Activated T-helper 2 cell treated with anti-CD3 and anti-CD28 coated beads, Interferon-gamma antibody, Interleukin-2, Interleukin-4, amounts not matched to agents 10 μg/mL and 5 μg/mL and 100 μg/mL, durations not matched to agents 14 hours and 24 hours and 36 hours (primary cell): ENCODE measurements around the gene METTL6. TPM values are rescaled to one million over a fixed set of nuclear protein-coding genes. Genes with fewer than 3 reads are reported as not detected.
"Not testable (repeated sequence)": the region's sequence is repeated elsewhere in the genome, so short reads cannot be mapped to it uniquely, and the experiment has no call there.

ENCODE experiments used
- DNase-seq: peaks from one replicate; pipeline ENCODE4 v3.0.0; 2021; ENCODE audit warnings: low spot score
- H3K27ac Mint-ChIP-seq: one replicate; pipeline ENCODE4 v1.8.0; 2021; ENCODE audit warnings: mixed read lengths
- H3K27me3 Mint-ChIP-seq: one replicate; pipeline ENCODE4 v1.8.0; 2021; ENCODE audit warnings: low read depth, mixed read lengths
- H3K36me3 Mint-ChIP-seq: one replicate; pipeline ENCODE4 v1.8.0; 2021; ENCODE audit warnings: low read depth, mixed read lengths
- H3K4me1 Mint-ChIP-seq: one replicate; pipeline ENCODE4 v1.8.0; 2021; ENCODE audit warnings: low read depth, mixed read lengths
- H3K4me3 Mint-ChIP-seq: one replicate; pipeline ENCODE4 v1.8.0; 2021; ENCODE audit warnings: low read depth, mild to moderate bottlenecking, moderate library complexity, mixed read lengths
- H3K9me3 Mint-ChIP-seq: one replicate; pipeline ENCODE4 v1.8.0; 2021; ENCODE audit warnings: mixed read lengths
- intact Hi-C: fragments of 100-400 bp; cut with micrococcal nuclease; formaldehyde crosslinking; loops from one replicate; pipeline ENCODE4 v1.15.1; 2023
- total RNA-seq: library from RNA; stranded (reverse); gene quantifications from 2 replicates; pipeline ENCODE4 v1.2.3, GENCODE V29; 2022

METTL6 gene
- total RNA-seq, 1 donor from 2014 or later = 16.1 TPM

DNA sequence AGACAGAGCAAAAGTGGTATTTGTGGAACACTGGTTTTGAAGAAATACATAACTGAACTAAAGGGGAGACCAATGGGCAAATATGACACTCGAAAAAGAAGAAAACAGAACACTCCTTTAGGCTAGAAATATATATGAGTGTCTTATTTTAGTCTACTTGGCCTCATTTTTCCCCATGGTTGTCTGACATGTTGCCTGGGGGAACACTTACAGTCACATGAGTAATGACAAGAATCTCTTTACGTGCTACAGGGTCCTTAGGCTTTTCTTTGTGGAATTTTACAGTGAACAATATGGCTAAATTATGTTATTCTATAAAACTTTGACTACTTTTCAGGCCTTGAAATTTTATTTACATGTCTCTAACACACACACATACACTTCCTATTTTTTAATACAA, 17.6 kb downstream of the METTL6 start:
- no peak for DNase-seq
- Mint-ChIP-seq H3K4me1 (no peaks in the 10 kb centered on the region), H3K9me3 (no peaks in the 10 kb centered on the region), H3K27me3 (no peaks in the 10 kb centered on the region), H3K4me3 (no peak overlapping the region), H3K36me3 (peaks cover 35% of the 10 kb centered on the region), H3K27ac (no peak overlapping the region)
- intact Hi-C loops = loop anchor here (5.0 kb wide), 1 partner anchor 302 kb away; no protein-coding TSS in a partner anchor

DNA sequence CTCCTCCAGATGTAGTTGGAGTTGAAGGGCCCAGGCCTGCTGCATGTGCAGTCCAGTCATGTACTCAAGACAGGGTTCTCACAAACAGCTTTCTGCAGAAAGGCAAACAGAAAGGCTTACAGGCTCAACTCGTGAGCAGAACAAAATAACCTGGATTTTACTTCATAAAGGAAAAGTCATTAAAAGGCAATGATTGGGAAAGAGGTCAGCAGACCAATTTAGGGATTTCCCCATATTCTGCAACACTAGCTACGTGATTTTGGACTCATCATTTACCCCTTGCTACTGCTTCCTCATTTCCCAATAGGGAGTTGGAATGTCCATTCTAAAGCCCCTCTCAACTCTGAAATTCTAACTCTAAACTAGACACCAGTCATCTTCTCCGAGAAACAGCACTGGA, 18.1 kb downstream of the METTL6 start:
- no peak overlapping the region for H3K27ac Mint-ChIP-seq
- H3K27me3 Mint-ChIP-seq = no peaks in the 10 kb centered on the region
- H3K36me3 Mint-ChIP-seq = peaks cover 30% of the 10 kb centered on the region
- no peaks in the 10 kb centered on the region for H3K9me3 Mint-ChIP-seq
- DNase-seq = no peak
- no peak overlapping the region for H3K4me3 Mint-ChIP-seq
- H3K4me1 Mint-ChIP-seq = no peaks in the 10 kb centered on the region
- intact Hi-C loops = loop anchor here (5.0 kb wide), 1 partner anchor 302 kb away; no protein-coding TSS in a partner anchor

DNA sequence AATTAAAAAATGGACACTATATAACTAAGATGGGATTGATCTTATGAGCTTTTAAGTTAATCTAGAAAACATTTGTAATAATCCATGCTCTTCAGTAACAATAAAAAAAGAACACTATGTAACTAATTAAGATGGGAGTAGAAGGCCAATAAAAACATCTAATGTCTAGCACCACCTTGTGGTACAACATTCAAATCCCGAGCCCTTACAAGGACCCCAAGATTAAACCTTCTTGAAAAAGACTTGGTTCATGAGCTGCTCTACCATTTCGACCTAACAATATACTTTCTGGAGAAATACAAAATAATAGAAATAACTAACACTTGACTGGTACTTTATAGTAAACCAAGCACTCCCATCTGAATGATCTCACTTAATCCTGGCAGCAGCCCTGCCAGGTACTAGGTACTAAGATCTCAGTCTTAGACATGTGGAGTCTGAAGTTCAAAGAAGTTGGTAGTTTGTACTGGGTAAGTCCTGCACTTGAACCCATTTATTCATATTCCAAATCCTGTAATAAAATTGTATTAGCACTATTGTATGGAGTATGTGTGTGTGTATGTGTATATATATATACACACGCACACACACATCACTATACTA, 21.8 kb downstream of the METTL6 start:
- no peak for DNase-seq
- H3K4me1 Mint-ChIP-seq = peaks cover 5% of the 10 kb centered on the region
- no peak overlapping the region for H3K27ac Mint-ChIP-seq
- H3K4me3 Mint-ChIP-seq = no peak overlapping the region
- intact Hi-C loops = loop anchor here (1.0 to 5.0 kb wide), 4 partner anchors 27 to 298 kb away; no protein-coding TSS in a partner anchor
- H3K27me3 Mint-ChIP-seq = no peaks in the 10 kb centered on the region
- H3K36me3 Mint-ChIP-seq = peaks cover 6% of the 10 kb centered on the region
- no peaks in the 10 kb centered on the region for H3K9me3 Mint-ChIP-seq

DNA sequence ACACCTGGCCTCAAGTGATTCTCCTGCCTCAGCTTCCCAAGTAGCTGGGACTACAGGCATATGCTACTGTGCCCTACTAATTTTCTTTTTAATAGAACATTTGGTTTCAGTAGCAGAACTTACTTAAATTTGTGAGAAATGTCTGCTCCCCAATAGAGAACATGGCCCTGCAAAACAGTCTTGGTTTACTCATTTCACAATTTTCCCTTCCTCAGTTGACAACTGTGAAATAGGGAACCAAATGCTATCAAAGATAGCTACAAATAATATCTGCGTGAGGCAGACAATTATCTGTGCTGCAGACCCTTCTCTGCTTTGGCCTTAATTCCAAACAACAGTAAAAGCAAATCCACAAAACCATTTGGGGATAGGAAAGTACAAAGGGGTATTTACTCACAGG, 22.6 kb downstream of the METTL6 start:
- no peak overlapping the region for H3K27ac Mint-ChIP-seq
- H3K4me1 Mint-ChIP-seq = peaks cover 13% of the 10 kb centered on the region
- H3K4me3 Mint-ChIP-seq = no peak overlapping the region
- H3K27me3 Mint-ChIP-seq = no peaks in the 10 kb centered on the region
- peaks cover 3% of the 10 kb centered on the region for H3K36me3 Mint-ChIP-seq
- no peak for DNase-seq
- H3K9me3 Mint-ChIP-seq = no peaks in the 10 kb centered on the region
- intact Hi-C loops = loop anchor here (1.0 to 5.0 kb wide), 4 partner anchors 26 to 297 kb away; no protein-coding TSS in a partner anchor

DNA sequence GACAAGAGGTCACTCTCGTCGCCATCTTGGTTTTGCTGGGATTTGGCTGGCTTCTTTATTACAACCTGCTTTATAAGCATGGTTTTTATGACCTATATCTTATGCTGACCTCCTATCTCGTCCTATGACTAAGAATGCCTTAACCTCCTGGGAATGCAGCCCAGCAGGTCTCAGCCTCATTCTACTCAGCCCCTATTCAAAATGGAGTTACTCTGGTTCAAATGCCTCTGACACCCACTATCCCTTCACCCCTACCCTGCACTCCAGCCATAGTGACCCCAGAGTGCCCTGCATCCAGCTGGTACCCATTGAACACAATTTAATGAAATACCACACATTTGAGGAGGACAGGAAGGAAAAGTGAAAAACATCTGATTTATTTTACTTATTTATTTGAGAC, 23.4 kb downstream of the METTL6 start:
- intact Hi-C loops = loop anchor here (2.0 kb wide), 1 partner anchor 25 kb away; no protein-coding TSS in a partner anchor
- no peaks in the 10 kb centered on the region for H3K27me3 Mint-ChIP-seq
- H3K9me3 Mint-ChIP-seq = no peaks in the 10 kb centered on the region
- peaks cover 19% of the 10 kb centered on the region for H3K4me1 Mint-ChIP-seq
- H3K27ac Mint-ChIP-seq = no peak overlapping the region
- no peak for DNase-seq
- H3K36me3 Mint-ChIP-seq = no peaks in the 10 kb centered on the region
- H3K4me3 Mint-ChIP-seq = no peak overlapping the region

DNA sequence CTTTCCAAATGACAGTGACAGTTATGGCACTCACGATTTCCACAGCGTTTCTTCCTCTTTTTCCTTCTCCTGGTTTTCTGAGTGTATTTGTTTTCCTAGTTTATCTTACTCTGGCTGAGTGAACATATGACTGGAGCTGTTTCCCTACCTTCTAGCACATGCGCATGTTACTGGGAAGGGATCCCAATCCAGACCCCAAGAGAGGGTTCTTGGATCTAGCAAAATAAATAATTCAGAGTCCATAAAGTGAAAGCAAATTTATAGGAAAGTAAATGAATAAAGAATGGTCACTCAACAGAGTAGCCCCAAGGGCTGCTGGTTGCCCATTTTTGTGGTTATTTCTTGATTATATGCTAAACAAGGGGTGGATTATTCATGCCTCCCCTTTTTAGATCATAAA, 23.8 kb downstream of the METTL6 start:
- no peaks in the 10 kb centered on the region for H3K36me3 Mint-ChIP-seq
- no peaks in the 10 kb centered on the region for H3K9me3 Mint-ChIP-seq
- peaks cover 19% of the 10 kb centered on the region for H3K4me1 Mint-ChIP-seq
- no peak for DNase-seq
- intact Hi-C loops = no loop called here
- H3K27ac Mint-ChIP-seq = no peak overlapping the region
- no peaks in the 10 kb centered on the region for H3K27me3 Mint-ChIP-seq
- no peak overlapping the region for H3K4me3 Mint-ChIP-seq

DNA sequence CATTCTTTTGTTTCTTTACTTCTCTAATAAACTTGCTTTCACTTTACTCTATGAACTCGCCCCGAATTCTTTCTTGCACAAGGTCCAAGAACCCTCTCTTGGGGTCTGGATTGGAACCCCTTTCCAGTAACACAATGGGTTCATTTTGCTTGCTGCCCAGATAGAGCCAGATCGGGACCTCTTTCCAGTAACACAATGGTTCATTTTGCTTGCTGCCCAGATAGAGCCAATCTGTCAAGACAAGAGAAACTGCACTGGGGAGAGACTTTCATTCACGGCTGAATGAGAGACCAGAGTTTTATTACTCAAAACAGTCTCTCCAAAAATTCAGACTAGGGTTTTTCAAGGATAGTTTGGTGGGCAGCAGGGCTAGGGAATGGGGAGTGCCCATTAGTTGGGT, 25.4 kb downstream of the METTL6 start:
- Mint-ChIP-seq H3K36me3 (peaks cover 2% of the 10 kb centered on the region), H3K4me1 (peaks cover 22% of the 10 kb centered on the region), H3K27me3 (no peaks in the 10 kb centered on the region), H3K4me3 (no peak overlapping the region), H3K27ac (no peak overlapping the region), H3K9me3 (no peaks in the 10 kb centered on the region)
- no peak for DNase-seq
- intact Hi-C loops = no loop called here

DNA sequence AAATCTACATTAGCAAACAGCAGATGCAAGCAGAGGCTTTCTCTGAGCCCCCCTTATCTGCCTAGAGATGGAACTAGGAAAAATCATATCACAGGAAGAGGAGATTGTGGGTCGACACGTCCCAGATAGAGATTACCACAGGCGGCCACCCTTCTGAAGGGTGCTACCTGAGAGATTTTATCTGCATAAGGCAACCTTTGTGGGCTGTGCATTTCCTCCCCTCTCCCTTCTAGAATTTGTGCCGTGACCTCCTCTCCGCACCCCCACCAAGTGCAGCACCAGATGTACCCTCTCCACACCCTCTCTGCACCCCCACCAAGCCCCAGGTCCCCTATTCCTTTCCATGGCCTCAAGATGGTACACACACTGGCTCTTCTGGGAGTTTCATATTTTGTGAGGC, 27.4 kb downstream of the METTL6 start:
- no peak overlapping the region for H3K27ac Mint-ChIP-seq

DNA sequence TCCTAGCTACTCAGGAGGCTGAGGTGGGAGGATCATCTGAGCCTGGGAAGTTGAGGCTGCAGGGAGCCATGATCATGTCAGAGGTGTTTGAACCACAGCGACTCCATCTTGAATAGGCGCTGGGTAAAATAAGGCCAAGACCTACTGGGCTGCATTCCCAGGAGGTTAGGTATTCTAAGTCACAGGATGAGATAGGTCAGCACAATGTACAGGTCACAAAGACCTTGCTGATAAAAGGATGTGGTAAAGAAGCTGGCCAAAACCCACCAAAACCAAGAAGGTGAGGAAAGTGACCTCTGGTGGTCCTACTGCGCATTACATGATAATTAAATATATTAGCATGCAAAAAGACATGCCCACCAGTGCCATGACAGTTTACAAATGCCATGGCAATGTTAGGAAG, 28.6 kb downstream of the METTL6 start:
- H3K4me3 Mint-ChIP-seq, DNase-seq, H3K27me3 Mint-ChIP-seq, H3K9me3 Mint-ChIP-seq, H3K27ac Mint-ChIP-seq, intact Hi-C loops, H3K36me3 Mint-ChIP-seq: not testable (repeated sequence)
- peaks cover 22% of the 10 kb centered on the region for H3K4me1 Mint-ChIP-seq

More for the DNA sequence above, 27.4 kb downstream of the METTL6 start:
- no peaks in the 10 kb centered on the region for H3K27me3 Mint-ChIP-seq
- no peaks in the 10 kb centered on the region for H3K9me3 Mint-ChIP-seq
- peaks cover 2% of the 10 kb centered on the region for H3K36me3 Mint-ChIP-seq
- intact Hi-C loops = no loop called here
- no peak for DNase-seq
- H3K4me1 Mint-ChIP-seq = peaks cover 22% of the 10 kb centered on the region
- H3K4me3 Mint-ChIP-seq = no peak overlapping the region

DNA sequence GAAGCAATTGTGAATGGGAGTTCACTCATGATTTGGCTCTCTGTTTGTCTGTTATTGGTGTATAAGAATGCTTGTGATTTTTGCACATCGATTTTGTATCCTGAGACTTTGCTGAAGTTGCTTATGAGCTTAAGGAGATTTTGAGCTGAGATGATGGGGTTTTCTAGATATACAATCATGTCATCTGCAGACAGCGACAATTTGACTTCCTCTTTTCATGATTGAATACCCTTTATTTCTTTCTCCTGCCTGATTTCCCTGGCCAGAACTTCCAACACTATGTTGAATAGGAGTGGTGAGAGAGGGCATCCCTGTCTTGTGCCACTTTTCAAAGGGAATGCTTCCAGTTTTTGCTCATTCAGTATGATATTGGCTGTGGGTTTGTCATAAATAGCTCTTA, 34.1 kb downstream of the METTL6 start:
- H3K4me3 Mint-ChIP-seq, H3K4me1 Mint-ChIP-seq, intact Hi-C loops: not testable (repeated sequence)

DNA sequence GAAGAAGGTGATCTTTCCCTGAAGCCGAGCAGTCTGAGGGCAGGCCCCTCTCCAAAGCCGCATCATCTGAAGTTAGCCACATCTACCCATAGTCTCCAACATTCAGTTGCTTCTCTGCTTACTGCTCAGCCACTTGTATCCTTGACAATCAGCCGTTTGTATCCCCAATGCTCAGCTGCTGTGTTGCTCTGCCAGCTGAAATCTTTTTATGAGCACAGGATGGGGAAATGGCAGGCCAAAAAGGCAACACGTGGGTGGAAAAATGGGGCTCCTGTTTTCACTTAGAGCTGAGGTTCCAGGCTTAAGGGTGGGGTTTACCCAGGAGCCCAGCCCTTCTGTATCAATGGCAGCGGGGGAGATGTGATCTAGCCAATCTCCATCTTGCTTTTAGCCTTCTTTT, 36.3 kb downstream of the METTL6 start:
- Mint-ChIP-seq H3K9me3 (no peaks in the 10 kb centered on the region), H3K27me3 (no peaks in the 10 kb centered on the region), H3K36me3 (no peaks in the 10 kb centered on the region), H3K4me1 (peaks cover 7% of the 10 kb centered on the region), H3K27ac (no peak overlapping the region), H3K4me3 (no peak overlapping the region)
- intact Hi-C loops = no loop called here
- DNase-seq = no peak

More for the DNA sequence above, 34.1 kb downstream of the METTL6 start:
- not testable (repeated sequence) for H3K36me3 Mint-ChIP-seq, H3K27me3 Mint-ChIP-seq, H3K9me3 Mint-ChIP-seq, H3K27ac Mint-ChIP-seq, DNase-seq

DNA sequence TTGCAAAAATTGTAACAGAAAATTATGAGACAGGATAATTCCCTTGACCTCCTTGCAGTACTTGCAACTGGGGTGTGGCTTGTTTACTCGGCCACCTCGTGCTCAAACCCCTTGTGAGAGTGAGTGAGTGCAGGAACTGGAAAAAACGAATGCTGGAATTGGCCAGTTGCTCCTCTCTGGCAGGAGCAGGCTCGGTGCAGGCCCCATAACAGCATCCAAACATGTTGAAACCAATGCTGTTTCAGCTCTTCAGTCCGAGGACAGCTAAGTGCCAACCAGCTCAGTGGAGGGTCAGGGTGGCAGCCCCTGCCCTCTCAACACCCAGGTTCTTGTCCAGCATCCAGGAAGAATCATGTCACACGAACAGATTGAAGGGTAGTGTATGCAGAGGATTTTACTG, 36.9 kb downstream of the METTL6 start:
- Mint-ChIP-seq H3K27me3 (no peaks in the 10 kb centered on the region), H3K36me3 (no peaks in the 10 kb centered on the region), H3K4me1 (peaks cover 7% of the 10 kb centered on the region), H3K27ac (no peak overlapping the region), H3K4me3 (no peak overlapping the region), H3K9me3 (no peaks in the 10 kb centered on the region)
- no peak for DNase-seq
- intact Hi-C loops = no loop called here

DNA sequence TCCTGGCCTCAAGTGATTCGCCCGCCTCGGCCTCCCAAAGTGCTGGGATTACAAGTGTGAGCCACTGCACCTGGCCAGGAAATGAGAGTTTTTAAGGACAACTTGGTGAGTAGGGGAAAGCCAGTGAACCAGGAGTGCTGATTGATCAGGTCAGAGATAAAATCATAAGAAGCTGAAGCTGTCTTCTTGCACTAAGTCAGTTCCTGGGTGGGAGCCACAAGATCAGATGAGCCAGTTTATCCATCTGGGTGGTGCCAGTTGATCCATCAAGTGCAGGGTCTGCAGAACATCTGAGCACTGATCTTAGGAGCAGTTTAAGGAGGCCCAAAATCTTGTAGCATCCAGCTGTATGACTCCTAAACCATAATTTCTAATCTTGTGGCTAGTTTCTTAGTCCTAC, 39.0 kb downstream of the METTL6 start:
- DNase-seq, intact Hi-C loops, H3K27ac Mint-ChIP-seq, H3K4me3 Mint-ChIP-seq, H3K4me1 Mint-ChIP-seq, H3K36me3 Mint-ChIP-seq, H3K27me3 Mint-ChIP-seq, H3K9me3 Mint-ChIP-seq: not testable (repeated sequence)

DNA sequence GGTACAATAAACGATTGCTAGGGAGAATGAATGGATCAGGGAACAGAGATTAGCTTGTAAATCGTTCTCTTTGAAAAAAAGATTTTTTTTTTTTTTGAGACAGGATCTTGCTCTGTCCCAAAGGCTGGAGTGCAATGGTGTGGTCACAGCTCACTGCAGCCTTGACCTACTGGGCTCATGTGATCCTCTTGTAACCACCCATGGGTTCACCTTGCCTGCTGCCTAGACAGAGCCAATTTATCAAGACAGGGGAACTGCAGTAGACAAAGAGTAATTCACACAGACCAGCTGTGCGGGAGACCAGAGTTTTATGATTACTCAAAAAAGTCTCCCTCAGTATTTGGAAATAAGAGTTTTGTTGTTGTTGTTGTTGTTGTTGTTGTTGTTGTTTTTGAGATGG, 39.6 kb downstream of the METTL6 start:
- Mint-ChIP-seq H3K27me3 (no peaks in the 10 kb centered on the region), H3K4me3 (no peak overlapping the region), H3K27ac (no peak overlapping the region), H3K4me1 (peaks cover 7% of the 10 kb centered on the region), H3K9me3 (no peaks in the 10 kb centered on the region), H3K36me3 (no peaks in the 10 kb centered on the region)
- DNase-seq = no peak
- intact Hi-C loops = no loop called here
